Choroid plexus epithelial cell (primary cell): Measurements from ENCODE around the gene ARVCF.

Experiments used
- DNase-seq: peaks from one replicate; pipeline ENCODE4 v3.0.0-alpha.2; 2010; ENCODE audit warnings: low read depth
- H3K4me3 ChIP-seq: 2 replicates; pipeline ENCODE4 v1.5.1; 2011; ENCODE audit warnings: low read depth, mild to moderate bottlenecking, control low read depth, low read length, moderate library complexity
- CTCF ChIP-seq: conservative IDR thresholded peaks from 2 replicates; pipeline ENCODE4 v1.5.1; 2011; ENCODE audit warnings: low read depth, mild to moderate bottlenecking, control low read depth, inconsistent platforms, low read length, moderate library complexity

Gene ARVCF

GRCh38 chr22:20062043-20062765 is 45.6 kb upstream of the ARVCF start:
- TF ChIP-seq CTCF, result no peak
- no peak for DNase-seq
- H3K4me3 ChIP-seq, result no peak overlapping the region

GRCh38 chr22:20061481-20061861 is 44.8 kb upstream of the ARVCF start:
- no peak for TF ChIP-seq CTCF
- no peak for DNase-seq

GRCh38 chr22:20060700-20061480 is 44.3 kb upstream of the ARVCF start:
- no peak for DNase-seq
- no peak for TF ChIP-seq CTCF
- H3K4me3 ChIP-seq, result no peak overlapping the region

More at GRCh38 chr22:20061481-20061861, 44.8 kb upstream of the ARVCF start:
- H3K4me3 ChIP-seq, result no peak overlapping the region

GRCh38 chr22:20058989-20059770 is 42.6 kb upstream of the ARVCF start:
- TF ChIP-seq CTCF, result no peak
- H3K4me3 ChIP-seq, result no peak overlapping the region
- DNase-seq, result no peak

GRCh38 chr22:20057596-20058268 is 41.1 kb upstream of the ARVCF start:
- no peak overlapping the region for H3K4me3 ChIP-seq
- no peak for DNase-seq
- TF ChIP-seq CTCF, result no peak

GRCh38 chr22:20056696-20057386 is 40.2 kb upstream of the ARVCF start:
- TF ChIP-seq CTCF, result no peak
- H3K4me3 ChIP-seq, result no peak overlapping the region
- no peak for DNase-seq
